LNCAP (cell line): ENCODE data around the gene RBM20.

ENCODE experiments used
- CTCF ChIP-seq: fragments of 450-650 bp; IDR thresholded peaks from 2 replicates; pipeline ENCODE4 v1.5.1; 2017; ENCODE audit warnings: mild to moderate bottlenecking

RBM20 gene

GRCh38 chr10:110864662-110865140 is 220.6 kb downstream of the RBM20 start:
- no peak for TF ChIP-seq CTCF

- no peak for TF ChIP-seq CTCF
These were observed 221.2 kb downstream of the RBM20 start for GRCh38 chr10:110865186-110865808.

GRCh38 chr10:110865809-110866482 is 221.8 kb downstream of the RBM20 start:
- TF ChIP-seq CTCF, result no peak

- no peak for TF ChIP-seq CTCF
These were observed 223.8 kb downstream of the RBM20 start for GRCh38 chr10:110867807-110868465.

GRCh38 chr10:110868981-110869380 is 224.8 kb downstream of the RBM20 start:
- no peak for TF ChIP-seq CTCF

GRCh38 chr10:110870823-110871297 is 226.7 kb downstream of the RBM20 start:
- TF ChIP-seq CTCF, result no peak

- no peak for TF ChIP-seq CTCF
These were observed 227.4 kb downstream of the RBM20 start, which contains the start of gene PDCD4 for GRCh38 chr10:110871298-110872084. TSS of gene PDCD4 (plus strand) at chr10:110871928. CDS start at chr10:110876028, 4,100 bp downstream.
